COR-L47 (cell line): ENCODE measurements around the gene SIKE1.
"Not testable (repeated sequence)": the region's sequence is repeated elsewhere in the genome, so short reads cannot be mapped to it uniquely, and the experiment has no call there.

Experiments
- DNase-seq: peaks from one replicate; lab custom pipeline; 2025; lab: John Stamatoyannopoulos, UW

Gene SIKE1

GRCh38 chr1:114780344-114781226, at the start of gene SIKE1:
Gene SIKE1, minus strand, starts transcription at chr1:114780685. Its CDS starts 78 bp downstream, at chr1:114780607.
- peak; percentile 90 for DNase-seq

DNA sequence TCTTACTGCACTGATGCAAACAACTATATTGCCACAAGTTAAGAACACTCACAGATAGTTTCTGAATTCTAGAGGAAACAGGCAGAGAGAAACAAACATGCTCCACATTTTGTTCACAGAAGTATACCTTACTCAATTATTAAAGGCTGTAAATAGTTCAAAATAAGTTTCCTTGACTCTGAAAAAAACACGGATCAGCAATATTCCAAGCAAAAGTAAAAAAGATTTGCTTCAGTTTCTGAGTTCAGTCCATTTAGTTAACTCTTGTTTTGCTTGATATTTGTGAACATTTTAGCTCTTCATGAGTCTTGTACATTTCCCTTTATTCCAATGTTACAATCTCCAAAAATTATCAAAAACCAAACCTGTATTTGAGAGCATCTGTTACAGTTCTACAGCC, 49.6 kb upstream of the SIKE1 start:
- not testable (repeated sequence) for DNase-seq

- no peak for DNase-seq
Measured at GRCh38 chr1:114828251-114828650, 47.8 kb upstream of the SIKE1 start.

DNA sequence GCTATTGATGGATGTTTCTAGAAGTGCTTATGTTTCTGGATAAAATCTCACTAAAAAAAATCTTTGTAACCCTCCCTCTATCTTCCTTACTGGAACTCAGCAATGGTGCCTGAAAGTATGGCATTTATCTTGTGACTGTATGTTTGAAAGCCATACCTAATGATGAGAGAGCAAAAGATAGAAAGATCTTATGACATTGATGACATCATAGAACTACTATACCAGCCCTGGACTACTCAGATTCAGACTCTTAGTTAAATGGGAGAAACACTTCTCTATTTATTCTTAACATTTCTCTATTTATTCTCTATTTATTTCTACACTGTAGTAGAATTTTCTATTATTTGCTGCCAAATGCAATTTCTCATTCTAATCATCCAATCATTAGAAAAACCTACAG, 41.5 kb upstream of the SIKE1 start:
- no peak for DNase-seq

- DNase-seq: no peak
Measured at GRCh38 chr1:114820392-114820791, 39.9 kb upstream of the SIKE1 start.

DNA sequence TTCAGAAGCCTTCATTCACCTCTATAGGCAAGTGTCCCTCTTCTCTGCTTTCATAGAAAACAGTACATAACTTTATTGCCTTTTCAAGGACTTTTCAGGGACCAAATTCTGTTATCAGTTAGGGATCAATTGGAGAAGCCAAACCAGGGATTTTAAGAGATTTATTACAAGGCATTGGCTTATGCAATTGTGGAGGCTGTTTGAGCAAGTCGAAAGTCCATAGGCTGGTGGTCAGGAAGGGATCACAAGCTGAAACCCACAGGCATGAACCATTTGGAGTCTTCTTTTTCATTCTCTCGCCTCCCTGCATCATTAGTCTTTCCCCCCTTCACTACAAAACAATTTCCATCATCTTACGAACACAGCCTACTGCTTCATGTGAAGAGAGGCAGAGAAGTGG, 39.4 kb upstream of the SIKE1 start:
- no peak for DNase-seq

- DNase-seq: not testable (repeated sequence)
Measured at GRCh38 chr1:114804449-114804848, 24.0 kb upstream of the SIKE1 start.

- DNase-seq: no peak
Measured at GRCh38 chr1:114803001-114803400, 22.5 kb upstream of the SIKE1 start.

DNA sequence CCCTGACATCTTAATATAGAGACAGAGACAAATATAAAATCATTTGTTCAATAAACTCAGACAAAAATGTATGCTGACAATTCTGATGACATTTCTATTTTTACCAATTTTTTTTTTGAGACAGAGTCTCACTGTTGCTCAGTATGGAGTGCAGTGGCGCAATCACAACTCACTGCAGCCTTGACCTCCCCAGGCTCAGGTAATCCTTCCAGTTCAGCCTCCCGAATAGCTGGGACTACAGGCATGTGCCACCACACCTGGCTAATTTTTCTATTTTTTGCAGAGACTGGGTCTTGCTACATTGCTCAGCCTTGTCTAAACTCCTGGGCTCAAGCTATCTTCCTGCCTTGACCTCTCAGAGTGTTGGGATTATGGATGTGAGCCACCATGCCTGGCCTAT, 13.6 kb upstream of the SIKE1 start:
- DNase-seq: no peak

GRCh38 chr1:114790581-114790980, 10.1 kb upstream of the SIKE1 start:
- not testable (repeated sequence) for DNase-seq

- DNase-seq: not testable (repeated sequence)
Measured at GRCh38 chr1:114786440-114786839, 6.0 kb upstream of the SIKE1 start.

GRCh38 chr1:114782476-114782875, 2.0 kb upstream of the SIKE1 start:
- DNase-seq: no peak

DNA sequence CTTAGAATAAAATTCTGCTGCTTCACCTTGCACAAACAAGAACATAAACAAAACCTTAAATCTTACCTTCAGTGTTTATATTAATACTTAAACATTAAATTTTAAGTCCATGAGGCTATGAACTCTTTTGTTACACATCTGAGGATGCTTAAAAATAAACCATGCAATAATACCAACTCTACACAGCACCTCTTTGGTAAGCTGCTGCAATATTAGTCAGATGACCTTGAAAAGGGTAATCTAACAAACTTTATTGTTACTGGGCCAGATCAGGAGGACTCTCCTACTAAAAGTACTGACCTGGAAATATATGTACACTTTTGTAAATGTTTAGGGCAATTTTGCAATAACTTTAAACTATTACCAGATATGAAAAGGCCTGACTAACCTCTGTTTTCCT, 763 bp downstream of the SIKE1 start:
- no peak for DNase-seq

GRCh38 chr1:114776726-114777125, 3.8 kb downstream of the SIKE1 start:
- not testable (repeated sequence) for DNase-seq

GRCh38 chr1:114771992-114772391, 8.5 kb downstream of the SIKE1 start:
- no peak for DNase-seq

DNA sequence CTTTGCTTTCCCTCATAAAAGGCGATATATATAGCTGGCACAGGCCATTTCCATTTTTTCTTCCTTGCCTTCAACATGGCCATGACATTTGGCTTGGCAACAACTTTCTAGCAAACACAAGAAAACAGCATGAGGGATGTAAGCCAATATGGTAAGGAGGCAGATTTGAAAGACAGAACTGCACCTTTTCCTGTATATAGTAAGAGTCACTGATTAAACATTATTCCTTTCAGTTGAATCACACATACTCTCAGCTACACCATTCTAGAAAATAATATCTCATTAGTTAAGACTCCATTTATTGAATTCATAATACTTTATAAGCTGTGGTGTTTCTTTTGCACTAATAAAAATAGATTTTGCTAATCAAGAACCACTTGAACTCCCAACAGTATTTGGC, 9.5 kb downstream of the SIKE1 start:
- no peak for DNase-seq

DNA sequence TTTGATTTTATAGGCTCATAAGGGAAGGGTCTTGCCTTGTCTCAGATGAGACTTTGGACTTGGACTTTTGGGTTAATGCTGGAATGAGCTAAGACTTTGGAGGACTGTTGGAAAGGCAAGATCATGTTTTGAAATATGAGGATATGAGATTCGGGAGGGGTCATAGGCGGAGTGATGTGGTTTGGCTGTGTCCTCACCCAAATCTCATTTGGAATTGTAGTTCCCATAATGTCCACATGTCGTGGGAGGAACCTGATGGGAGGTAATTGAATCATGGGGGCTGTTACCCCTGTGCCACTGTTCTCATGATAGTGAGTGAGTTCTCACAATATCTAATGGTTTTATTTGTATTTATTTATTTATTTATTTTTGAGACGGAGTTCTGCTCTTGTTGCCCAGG, 15.8 kb downstream of the SIKE1 start:
- no peak for DNase-seq

DNA sequence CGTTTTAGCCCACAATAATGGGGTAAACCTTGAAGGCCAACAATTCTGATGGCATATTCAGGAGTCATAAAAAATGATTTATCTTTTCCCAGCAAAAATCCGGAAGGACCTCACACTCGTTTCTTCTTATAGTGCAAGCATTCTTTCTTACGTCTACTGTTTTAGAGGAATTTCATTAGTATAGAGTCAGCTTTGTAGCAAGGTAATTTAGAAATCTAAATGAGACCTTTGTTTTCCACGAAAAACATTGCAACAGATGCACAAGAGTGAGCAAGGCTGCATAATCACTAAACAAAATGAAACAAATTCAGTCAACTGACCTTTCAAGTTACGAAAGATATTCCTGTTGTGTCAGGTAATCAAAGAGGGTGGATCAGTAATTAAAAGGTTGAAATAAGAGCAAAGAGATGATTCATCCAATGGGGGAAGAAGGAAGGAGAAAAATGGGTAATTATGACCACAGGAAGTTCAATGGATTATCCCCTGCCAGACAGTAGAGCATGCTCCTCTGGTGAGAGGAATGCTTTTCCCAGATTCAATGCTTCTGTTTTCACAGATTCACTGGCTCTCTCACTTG, 22.1 kb downstream of the SIKE1 start:
- DNase-seq: no peak

DNA sequence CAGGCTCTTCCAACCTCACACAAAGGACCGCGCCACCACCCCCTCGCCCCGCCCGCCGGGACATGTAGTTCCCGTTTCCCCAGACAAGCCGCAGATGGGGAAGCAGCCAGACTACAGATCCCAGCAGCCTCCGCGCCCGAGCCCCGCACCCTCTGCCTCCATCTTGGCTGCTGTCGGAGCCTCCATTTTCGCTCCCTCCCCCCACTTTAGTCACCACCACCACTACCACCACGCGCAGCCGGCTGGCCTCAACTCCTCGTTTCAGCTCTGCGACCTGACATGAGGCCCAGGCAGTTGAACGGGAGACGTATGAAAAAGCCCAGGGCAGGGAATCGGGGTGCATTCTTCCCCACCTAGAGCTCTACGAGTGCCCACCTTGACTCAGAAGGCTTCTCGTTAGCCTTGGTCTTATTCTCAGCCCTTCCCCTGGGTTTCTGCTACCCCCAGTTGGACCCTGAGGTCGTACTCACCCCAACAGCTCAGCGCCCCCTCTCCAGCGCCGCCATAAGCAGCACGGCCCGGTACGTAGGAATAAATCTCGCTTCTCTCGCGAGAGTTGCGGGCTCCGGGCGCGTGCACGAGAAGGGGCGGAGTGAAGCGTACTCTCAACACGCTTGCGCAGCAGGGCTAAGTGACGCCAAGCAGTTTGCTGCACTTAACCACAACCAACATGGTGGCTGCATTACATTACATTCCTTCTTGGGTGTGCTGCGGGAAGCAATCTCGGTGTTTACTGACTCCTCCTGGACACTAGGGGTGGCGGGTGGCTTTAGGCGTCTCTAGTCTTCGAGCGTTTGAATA, 22.8 kb downstream of the SIKE1 start, which contains the start of gene CSDE1:
CSDE1 (minus strand) TSS at position 530 of the 801 bp plus-strand sequence. CDS start 18,094 bp downstream, outside the sequence.
- DNase-seq: peak; percentile 98

- DNase-seq: peak; percentile 26
Measured at GRCh38 chr1:114756949-114757454, 23.5 kb downstream of the SIKE1 start.

GRCh38 chr1:114756009-114756892, 24.2 kb downstream of the SIKE1 start:
- DNase-seq: no peak
